ENCODE data around the gene RXFP3. TPM values are rescaled to one million over a fixed set of nuclear protein-coding genes. Genes with fewer than 3 reads are reported as not detected.
"Not testable (repeated sequence)": the region's sequence is repeated elsewhere in the genome, so short reads cannot be mapped to it uniquely, and the experiment has no call there.

RXFP3 gene
- total and polyA plus RNA-seq, 9 donors, result 0.24 TPM; not detected in 8

DNA sequence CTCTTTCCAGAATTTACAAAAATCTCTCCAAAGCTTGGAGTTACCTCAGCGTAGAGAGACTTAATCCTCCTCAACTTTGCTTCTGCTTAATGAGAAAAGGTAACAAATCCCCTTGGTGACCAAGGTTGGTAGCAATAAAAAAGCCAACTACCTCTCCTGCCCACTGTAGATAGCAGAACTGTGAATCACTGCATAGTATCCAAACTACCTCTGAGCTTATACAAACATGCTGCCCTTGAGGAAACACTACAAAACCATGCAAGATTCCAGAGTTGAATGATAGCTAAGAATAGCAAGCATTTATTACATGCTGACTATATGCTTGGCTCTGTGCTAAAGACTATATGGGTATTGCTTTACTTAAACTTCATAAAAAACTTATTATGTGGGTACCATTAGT is 41.6 kb upstream of the RXFP3 start:
- no peak overlapping the region for H3K4me3 ChIP-seq
- no peak overlapping the region for H3K27ac ChIP-seq
- H3K27me3 ChIP-seq, result no peaks in the 10 kb centered on the region
- intact Hi-C loops (cut with DNase I), result no loop called here
- WGBS, 3 donors, result 97 to 98% (median 98%) methylated on average over 1 of the region's 1 CpG
- no peak for DNase-seq
- peaks cover 8% of the 10 kb centered on the region for H3K4me1 ChIP-seq (ENCODE audit: insufficient read depth)
- H3K36me3 ChIP-seq, result no peaks in the 10 kb centered on the region
- no peaks in the 10 kb centered on the region for H3K9me3 ChIP-seq
- TF ChIP-seq CTCF (IDR thresholded peaks at IDR 0.05), result no peak
- TF ChIP-seq POLR2A (IDR thresholded peaks at IDR 0.05), result no peak
- no peak for TF ChIP-seq EP300 (IDR thresholded peaks at IDR 0.05)

GRCh38 chr5:33901156-33901555 is 35.0 kb upstream of the RXFP3 start:
- no peaks in the 10 kb centered on the region for H3K4me1 ChIP-seq (ENCODE audit: insufficient read depth)
- WGBS, 3 donors, result 5 to 7% (median 7%) methylated on average over 1 of the region's 1 CpG

DNA sequence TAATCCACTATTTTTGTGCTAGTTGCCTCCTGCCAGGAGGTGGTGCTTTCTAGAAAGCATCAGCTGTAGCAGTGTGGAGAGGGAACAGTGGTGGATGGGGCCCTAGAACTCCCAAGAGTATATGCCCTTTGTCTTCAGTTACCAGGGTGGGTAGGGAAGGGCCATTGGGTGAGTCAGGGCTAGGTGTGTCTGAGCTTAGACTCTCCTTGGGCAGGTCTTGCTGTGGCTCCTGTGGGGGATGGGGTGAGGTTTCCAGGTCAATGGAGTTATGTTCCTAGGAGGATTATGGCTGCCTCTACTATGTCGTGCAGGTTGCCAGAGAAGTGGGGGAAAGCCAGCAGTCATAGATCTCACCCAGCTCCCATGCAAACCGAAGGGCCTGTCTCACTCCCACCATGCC is 33.1 kb upstream of the RXFP3 start:
- no peak for DNase-seq
- H3K27me3 ChIP-seq, result no peaks in the 10 kb centered on the region
- intact Hi-C loops (cut with DNase I), result no loop called here
- no peaks in the 10 kb centered on the region for H3K36me3 ChIP-seq
- TF ChIP-seq EP300 (IDR thresholded peaks at IDR 0.05) (no peak), POLR2A (IDR thresholded peaks at IDR 0.05) (no peak), CTCF (IDR thresholded peaks at IDR 0.05) (no peak)
- no peak overlapping the region for H3K4me3 ChIP-seq
- H3K27ac ChIP-seq, result no peak overlapping the region
- 90 to 96% (median 94%) methylated on average over 2 of the region's 2 CpGs for WGBS, 3 donors
- peaks cover 0 to 3% of the 10 kb centered on the region in 2 donors for H3K9me3 ChIP-seq
- no peaks in the 10 kb centered on the region for H3K4me1 ChIP-seq (ENCODE audit: insufficient read depth)

More at GRCh38 chr5:33901156-33901555, 35.0 kb upstream of the RXFP3 start:
- Histone ChIP-seq H3K36me3 (no peaks in the 10 kb centered on the region), H3K27me3 (no peaks in the 10 kb centered on the region), H3K9me3 (no peaks in the 10 kb centered on the region), H3K27ac (no peak overlapping the region), H3K4me3 (no peak overlapping the region)
- no peak for DNase-seq
- intact Hi-C loops (cut with DNase I), result no loop called here
- TF ChIP-seq CTCF (IDR thresholded peaks at IDR 0.05), result no peak
- no peak for TF ChIP-seq POLR2A (IDR thresholded peaks at IDR 0.05)
- TF ChIP-seq EP300 (IDR thresholded peaks at IDR 0.05), result no peak

DNA sequence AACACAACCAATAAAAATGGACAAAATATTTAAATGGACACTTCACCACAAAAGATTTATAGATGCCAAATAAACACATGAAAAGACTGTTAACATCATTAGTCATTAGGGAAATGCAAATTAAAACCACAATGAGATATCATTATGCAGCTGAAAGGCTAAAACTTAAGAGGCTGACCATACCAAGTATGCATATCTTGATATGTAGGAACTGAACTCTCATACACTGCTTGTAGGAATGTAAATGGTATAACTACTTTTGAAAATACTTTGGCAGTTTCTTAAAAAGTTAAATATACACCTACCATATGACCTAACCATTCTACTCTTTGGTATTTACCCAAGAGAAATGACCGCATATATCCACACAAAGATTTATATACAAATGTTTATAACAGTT is 30.8 kb upstream of the RXFP3 start:
- intact Hi-C loops (cut with DNase I), result no loop called here
- H3K27ac ChIP-seq, result no peak overlapping the region
- 77 to 97% (median 80%) methylated on average over 1 of the region's 1 CpG for WGBS, 3 donors

DNA sequence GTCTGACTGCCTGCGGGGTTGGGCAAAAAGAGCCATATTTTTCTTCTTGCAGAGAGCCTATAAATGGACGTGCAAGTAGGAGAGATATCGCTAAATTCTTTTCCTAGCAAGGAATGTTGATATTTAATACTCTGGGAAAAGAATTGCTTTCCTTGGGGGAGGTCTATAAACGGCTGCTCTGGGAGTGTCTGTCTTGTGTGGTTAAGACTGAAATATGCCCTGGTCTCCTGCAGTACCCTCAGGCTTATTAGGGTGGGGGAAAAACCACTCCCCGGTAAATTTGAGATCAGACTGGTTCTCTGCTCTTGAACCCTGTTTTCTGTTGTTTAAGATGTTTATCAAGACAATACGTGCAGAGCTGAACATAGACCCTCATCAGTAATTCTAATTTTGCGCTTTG is 29.9 kb upstream of the RXFP3 start:
- DNase-seq; H3K9me3 ChIP-seq; H3K4me3 ChIP-seq; H3K4me1 ChIP-seq (ENCODE audit: insufficient read depth); intact Hi-C loops (cut with DNase I); H3K36me3 ChIP-seq; H3K27me3 ChIP-seq; H3K27ac ChIP-seq: not testable (repeated sequence)
- 80 to 83% (median 82%) methylated on average over 7 of the region's 7 CpGs for WGBS, 3 donors

More for the DNA sequence above, 30.8 kb upstream of the RXFP3 start:
- Histone ChIP-seq H3K9me3 (peaks cover 0 to 3% of the 10 kb centered on the region in 2 donors), H3K27me3 (no peaks in the 10 kb centered on the region), H3K4me1 (ENCODE audit: insufficient read depth) (no peaks in the 10 kb centered on the region), H3K36me3 (no peaks in the 10 kb centered on the region), H3K4me3 (no peak overlapping the region)
- TF ChIP-seq POLR2A (IDR thresholded peaks at IDR 0.05), result no peak
- no peak for TF ChIP-seq CTCF (IDR thresholded peaks at IDR 0.05)
- TF ChIP-seq EP300 (IDR thresholded peaks at IDR 0.05), result no peak
- no peak for DNase-seq

DNA sequence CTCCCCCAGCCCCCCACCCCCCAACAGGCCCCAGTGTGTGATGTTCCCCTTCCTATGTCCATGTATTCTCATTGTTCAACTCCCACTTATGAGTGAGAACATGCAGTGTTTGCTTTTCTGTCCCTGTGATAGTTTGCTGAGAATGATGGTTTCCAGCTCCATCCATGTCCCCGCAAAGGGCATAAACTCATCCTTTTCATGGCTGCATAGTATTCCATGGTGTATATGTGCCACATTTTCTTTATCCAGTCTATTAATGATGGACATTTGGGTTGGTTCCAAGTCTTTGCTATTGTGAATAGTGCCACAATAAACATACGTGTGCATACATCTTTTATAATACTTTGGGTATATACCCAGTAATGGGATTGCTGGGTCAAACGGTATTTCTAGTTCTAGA is 21.3 kb upstream of the RXFP3 start:
- DNase-seq; intact Hi-C loops (cut with DNase I): not testable (repeated sequence)
- WGBS, 3 donors, result 93 to 96% (median 94%) methylated on average over 3 of the region's 3 CpGs

More for the DNA sequence above, 21.3 kb upstream of the RXFP3 start:
- H3K27ac ChIP-seq; H3K9me3 ChIP-seq; H3K27me3 ChIP-seq; H3K4me3 ChIP-seq; H3K4me1 ChIP-seq (ENCODE audit: insufficient read depth); H3K36me3 ChIP-seq: not testable (repeated sequence)

Measured in ovary (tissue), 9 donors.